Esophagus muscularis mucosa (tissue), 4 donors: Measurements from ENCODE around the gene EYA2.

Experiments
- CTCF ChIP-seq, 3 experiments: fragments of 200-600 bp in 2 of 3; fragments of 450-650 bp in 1 of 3; sonication (generic) in 2 of 3; IDR thresholded peaks; one replicate each; pipeline ENCODE4 v1.5.1; 2017 to 2019; ENCODE audit warnings: antibody characterized with exemption in 3 of 3, mild to moderate bottlenecking in 2 of 3, moderate library complexity in 1 of 3
- EP300 ChIP-seq: sonication (generic); formaldehyde crosslinking; IDR thresholded peaks from one replicate; pipeline ENCODE4 v1.6.1; 2017; ENCODE audit warnings: antibody characterized with exemption
- POLR2AphosphoS5 ChIP-seq, 2 donors: sonication (generic); formaldehyde crosslinking; IDR thresholded peaks; one replicate each; pipeline ENCODE4 v1.6.1; 2017; ENCODE audit warnings: antibody characterized with exemption in 2 of 2

- TF ChIP-seq EP300, result no peak
- TF ChIP-seq CTCF (IDR thresholded peaks at IDR 0.05), result no peak
- TF ChIP-seq POLR2AphosphoS5 (IDR thresholded peaks at IDR 0.05), result no peak
Measured at GRCh38 chr20:47027456-47027855, 132.8 kb downstream of the EYA2 start.
